Skeletal muscle satellite cell (primary cell): ENCODE data around the gene OR52N5. TPM values are rescaled to one million over a fixed set of nuclear protein-coding genes. Genes with fewer than 3 reads are reported as not detected.

Source experiments
- H3K27me3 ChIP-seq: 2 replicates; pipeline ENCODE4 v1.7.0; 2013; ENCODE audit warnings: low read length; ENCODE audit not compliant: control insufficient read depth, insufficient read depth
- H3K36me3 ChIP-seq: 2 replicates; pipeline ENCODE4 v1.7.0; 2013; ENCODE audit warnings: mild to moderate bottlenecking, control low read depth, low read length; ENCODE audit not compliant: insufficient read depth
- H3K4me1 ChIP-seq: 2 replicates; pipeline ENCODE4 v1.7.0; 2013; ENCODE audit warnings: low read length; ENCODE audit not compliant: control insufficient read depth, insufficient read depth
- H3K4me2 ChIP-seq: 2 replicates; pipeline ENCODE4 v1.7.0; 2013; ENCODE audit warnings: mild to moderate bottlenecking, low read length
- H3K4me3 ChIP-seq: 2 replicates; pipeline ENCODE4 v1.7.0; 2013; ENCODE audit warnings: low read length
- H3K9ac ChIP-seq: 2 replicates; pipeline ENCODE4 v1.7.0; 2013; ENCODE audit warnings: mild to moderate bottlenecking, low read depth, low read length, moderate library complexity
- H3K9me3 ChIP-seq: replicated peaks from 2 replicates; pipeline ENCODE4 v1.7.0; 2013; ENCODE audit warnings: mild to moderate bottlenecking, control low read depth, low read length
- total RNA-seq: library from RNA; depleted of rRNA; stranded (reverse); fragments of >200 nt; gene quantifications from 2 replicates; pipeline ENCODE4 v1.2.3, GENCODE V29; 2012; rRNA removed

The OR52N5 gene
- total RNA-seq, result not detected in 2 replicates

DNA sequence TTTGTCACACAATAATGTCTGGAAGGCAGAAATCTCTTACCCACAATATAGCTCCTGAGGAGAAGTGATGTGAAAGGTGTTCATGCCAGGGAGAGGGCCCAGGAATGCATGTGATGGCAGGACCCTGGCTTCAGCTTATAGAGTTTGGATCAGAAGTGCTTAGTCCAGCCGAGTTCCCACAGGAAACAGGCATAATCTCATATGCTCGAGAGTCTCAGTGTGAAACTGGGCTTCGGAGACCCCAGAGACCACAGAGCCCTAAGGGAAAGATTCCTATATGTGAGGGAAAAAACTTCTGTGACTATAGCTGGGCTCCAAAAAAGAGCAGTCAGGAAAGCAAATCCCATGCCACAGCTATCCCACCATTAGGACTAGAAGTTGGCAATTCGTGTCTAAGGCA lies at the start of gene OR52N5:
OR52N5 (minus strand) TSS at position 101 of the 400 bp plus-strand sequence. CDS start 4,721 bp downstream, outside the sequence.
- no peaks in the 10 kb centered on the region for H3K4me1 ChIP-seq
- H3K36me3 ChIP-seq, result no peaks in the 10 kb centered on the region
- H3K4me2 ChIP-seq, result no peak within 1 kb of the TSS
- H3K9me3 ChIP-seq, result no peaks in the 10 kb centered on the region
- H3K9ac ChIP-seq, result no peak within 1 kb of the TSS
- no peaks in the 10 kb centered on the region for H3K27me3 ChIP-seq
- no peak within 1 kb of the TSS for H3K4me3 ChIP-seq

DNA sequence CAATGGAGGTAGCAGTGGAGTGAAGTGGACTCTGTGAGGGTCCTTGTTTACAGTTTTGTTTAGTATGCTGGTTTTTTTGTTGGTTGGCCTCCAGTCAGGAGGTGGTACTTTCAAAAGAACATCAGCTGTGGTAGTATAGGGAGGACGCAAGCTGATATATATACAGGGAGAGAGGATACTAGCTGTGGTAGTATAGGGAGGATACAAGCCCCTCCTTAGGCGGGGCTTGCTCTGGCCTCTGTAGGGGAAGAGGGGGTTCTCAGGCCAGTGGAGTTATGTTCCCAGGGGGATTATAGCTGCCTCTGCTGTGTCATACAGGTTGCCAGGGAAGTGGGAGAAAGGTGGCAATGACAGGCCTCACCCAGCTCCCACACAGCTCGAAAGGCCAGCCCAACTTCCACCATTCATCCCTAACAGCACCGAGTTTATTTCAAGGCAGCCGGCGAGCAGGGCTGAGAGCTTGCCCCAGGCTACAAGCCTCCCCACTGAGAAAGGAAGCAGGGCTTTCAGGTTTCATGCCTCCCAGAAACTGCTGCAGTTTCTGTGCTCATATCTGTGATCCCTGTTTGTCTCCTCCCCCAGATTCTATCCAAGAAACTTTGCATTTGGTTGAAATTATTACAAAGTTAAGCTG lies 48.2 kb upstream of the OR52N5 start:
- no peaks in the 10 kb centered on the region for H3K36me3 ChIP-seq
- no peaks in the 10 kb centered on the region for H3K4me1 ChIP-seq
- no peak overlapping the region for H3K4me2 ChIP-seq
- no peaks in the 10 kb centered on the region for H3K27me3 ChIP-seq
- H3K9ac ChIP-seq, result no peak overlapping the region
- no peak overlapping the region for H3K4me3 ChIP-seq
- no peaks in the 10 kb centered on the region for H3K9me3 ChIP-seq

DNA sequence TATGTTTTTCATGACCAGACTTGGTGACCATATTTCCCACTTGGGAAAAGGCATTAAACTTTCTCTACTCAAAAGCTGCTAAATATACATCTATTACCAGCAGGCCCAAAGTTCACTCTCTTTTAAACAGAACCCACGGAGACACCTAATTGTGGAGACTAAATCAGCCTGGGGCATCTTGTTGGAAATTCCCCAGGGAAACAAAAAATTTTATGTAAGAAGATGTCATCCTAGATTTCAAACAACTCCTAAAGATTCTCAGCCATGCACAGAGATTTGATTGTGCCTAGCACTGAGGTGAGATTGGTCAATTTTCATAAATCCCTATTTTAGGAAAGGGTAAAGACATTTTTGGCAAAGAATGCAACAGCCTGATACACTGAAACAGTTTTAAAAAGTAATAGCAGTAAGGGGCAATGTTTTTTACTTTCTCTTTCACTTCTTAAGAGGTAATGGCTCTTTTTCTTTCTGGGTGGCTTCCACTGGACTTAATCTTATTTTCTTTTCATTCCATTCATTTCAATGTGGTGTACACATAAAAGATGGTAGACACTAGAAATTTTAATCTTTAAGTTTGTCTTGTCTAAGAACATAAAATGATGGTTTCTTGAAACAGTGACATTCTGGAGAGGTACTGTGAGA lies 35.2 kb upstream of the OR52N5 start:
- no peak overlapping the region for H3K9ac ChIP-seq
- H3K4me3 ChIP-seq, result no peak overlapping the region

DNA sequence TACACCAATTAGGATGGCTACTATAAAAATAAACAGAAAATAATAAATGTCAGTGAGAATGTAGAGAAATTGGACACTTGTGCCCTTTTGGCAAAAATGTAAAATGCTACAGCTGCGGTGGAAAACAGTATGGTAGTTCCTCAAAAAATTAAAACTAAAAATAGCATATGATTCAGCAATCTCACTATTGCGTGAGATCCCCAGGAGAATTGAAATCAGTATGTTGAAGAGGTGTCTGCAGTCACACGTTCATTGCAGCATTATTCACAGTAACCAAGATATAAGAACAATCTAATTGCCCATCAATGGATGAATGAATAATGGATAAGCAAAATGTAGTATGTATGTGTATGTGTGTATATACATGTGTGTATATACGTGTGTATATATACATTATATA lies 32.4 kb upstream of the OR52N5 start:
- Histone ChIP-seq H3K9me3 (no peaks in the 10 kb centered on the region), H3K9ac (no peak overlapping the region), H3K36me3 (no peaks in the 10 kb centered on the region), H3K27me3 (no peaks in the 10 kb centered on the region), H3K4me2 (no peak overlapping the region), H3K4me1 (no peaks in the 10 kb centered on the region), H3K4me3 (no peak overlapping the region)

More for the DNA sequence above, 35.2 kb upstream of the OR52N5 start:
- Histone ChIP-seq H3K4me1 (no peaks in the 10 kb centered on the region), H3K36me3 (no peaks in the 10 kb centered on the region), H3K4me2 (no peak overlapping the region), H3K27me3 (no peaks in the 10 kb centered on the region), H3K9me3 (no peaks in the 10 kb centered on the region)

DNA sequence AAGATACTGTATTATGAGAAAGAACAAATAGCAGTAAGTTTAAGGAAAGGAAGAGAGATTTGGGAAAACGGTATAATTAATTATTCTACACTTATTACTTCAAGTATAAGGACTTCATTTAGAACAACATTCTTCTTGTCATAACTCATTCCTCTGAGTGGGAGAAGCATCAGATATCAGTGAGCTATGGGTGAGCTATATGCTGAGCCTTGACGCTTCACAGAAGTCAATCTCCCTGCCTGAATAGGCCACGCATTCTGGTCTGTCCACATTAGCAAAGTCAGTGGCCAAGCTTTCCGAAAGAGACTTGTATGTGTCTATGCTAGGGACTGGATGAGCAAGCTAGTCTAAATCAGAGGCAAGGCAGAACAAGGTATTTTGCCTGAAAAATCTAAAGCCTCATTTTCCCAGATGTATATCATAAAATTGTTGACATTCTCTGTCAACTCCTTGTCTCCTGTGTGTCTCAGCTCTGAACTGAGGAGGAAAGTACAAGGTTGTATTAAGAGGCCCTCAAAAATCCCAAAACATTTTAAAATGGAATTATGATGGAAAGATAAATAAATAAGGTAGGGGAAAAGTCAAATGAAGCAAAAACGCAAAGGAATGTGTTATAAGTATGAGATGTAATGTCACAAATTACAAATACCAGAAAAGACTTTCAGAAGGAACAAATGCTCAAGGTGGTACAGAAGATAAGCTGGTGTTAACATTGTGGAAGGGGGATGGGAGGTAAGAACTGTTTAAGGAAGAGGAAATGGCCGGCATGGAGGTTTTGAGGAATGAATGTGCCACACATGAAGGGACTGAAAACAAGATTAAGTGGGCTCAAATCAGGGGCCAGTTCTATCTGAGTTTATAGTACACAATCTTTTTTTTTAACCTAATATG lies 27.0 kb upstream of the OR52N5 start:
- Histone ChIP-seq H3K27me3 (peaks cover 9% of the 10 kb centered on the region), H3K9ac (no peak overlapping the region), H3K4me3 (no peak overlapping the region), H3K9me3 (no peaks in the 10 kb centered on the region), H3K4me1 (peaks cover 3% of the 10 kb centered on the region), H3K36me3 (no peaks in the 10 kb centered on the region), H3K4me2 (no peak overlapping the region)

DNA sequence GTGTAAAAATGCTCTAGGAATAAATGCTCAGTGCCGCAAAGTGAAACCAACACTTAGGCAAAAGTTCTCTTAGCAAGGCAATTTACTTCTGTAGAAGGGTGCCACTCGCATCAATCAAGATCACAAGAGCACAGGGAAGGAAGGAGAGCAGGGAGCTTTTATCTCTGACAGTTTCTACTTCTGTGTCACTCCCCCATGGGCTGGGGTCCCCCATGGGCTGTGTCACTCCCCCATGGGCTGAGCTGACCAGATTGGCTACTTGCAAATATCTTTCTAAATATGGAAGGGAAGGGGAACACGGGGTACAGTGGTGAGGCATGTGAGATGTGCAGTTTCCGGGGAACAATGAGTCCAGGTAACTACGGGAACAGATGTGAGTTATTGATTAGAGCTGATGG lies 26.0 kb upstream of the OR52N5 start:
- Histone ChIP-seq H3K4me3 (peak overlapping the region; percentile 69), H3K9ac (peak overlapping the region; percentile 51), H3K27me3 (peaks cover 9% of the 10 kb centered on the region)

DNA sequence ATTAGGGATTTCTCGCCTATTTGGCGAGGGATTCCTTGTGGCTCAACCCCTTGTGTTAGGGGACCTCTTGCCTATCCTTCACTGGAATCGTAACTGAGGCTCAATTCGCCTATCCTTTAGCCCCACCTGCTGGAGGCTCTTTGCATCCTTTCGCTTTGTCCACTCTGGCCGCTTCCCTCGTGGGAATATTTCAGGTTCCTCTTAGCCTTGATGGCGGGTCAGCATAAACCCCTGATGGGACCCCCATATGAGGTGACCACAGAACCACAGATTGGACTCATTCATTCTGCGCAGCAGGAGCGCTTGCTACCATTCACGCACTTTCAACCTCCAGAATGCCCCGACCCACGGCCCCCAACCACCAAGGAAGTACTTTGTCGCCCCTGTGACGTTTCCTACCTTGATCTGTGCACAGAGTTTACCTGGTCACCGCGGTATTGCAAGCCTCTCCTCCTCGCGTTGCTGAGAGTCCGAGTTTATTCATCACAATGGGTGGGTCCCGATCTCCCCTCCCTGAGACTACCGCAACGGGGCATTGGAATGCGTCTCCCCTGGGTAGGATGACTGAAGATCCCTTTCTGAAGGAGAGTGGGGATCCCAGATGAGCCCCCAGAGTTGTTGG lies 25.5 kb upstream of the OR52N5 start, which contains the start of gene OR52N2:
OR52N2 (plus strand) TSS at position 425 of the 622 bp plus-strand sequence. CDS start 11,412 bp downstream, outside the sequence.
- Histone ChIP-seq H3K9ac (peak within 1 kb of the TSS; percentile 51), H3K36me3 (no peaks in the 10 kb centered on the region), H3K4me2 (peak within 1 kb of the TSS; percentile 86), H3K27me3 (peaks cover 9% of the 10 kb centered on the region), H3K9me3 (no peaks in the 10 kb centered on the region), H3K4me3 (peak within 1 kb of the TSS; percentile 69), H3K4me1 (peaks cover 3% of the 10 kb centered on the region)

More for the DNA sequence above, 26.0 kb upstream of the OR52N5 start:
- H3K4me1 ChIP-seq, result peaks cover 3% of the 10 kb centered on the region
- H3K4me2 ChIP-seq, result peak overlapping the region; percentile 86
- no peaks in the 10 kb centered on the region for H3K36me3 ChIP-seq
- H3K9me3 ChIP-seq, result no peaks in the 10 kb centered on the region

DNA sequence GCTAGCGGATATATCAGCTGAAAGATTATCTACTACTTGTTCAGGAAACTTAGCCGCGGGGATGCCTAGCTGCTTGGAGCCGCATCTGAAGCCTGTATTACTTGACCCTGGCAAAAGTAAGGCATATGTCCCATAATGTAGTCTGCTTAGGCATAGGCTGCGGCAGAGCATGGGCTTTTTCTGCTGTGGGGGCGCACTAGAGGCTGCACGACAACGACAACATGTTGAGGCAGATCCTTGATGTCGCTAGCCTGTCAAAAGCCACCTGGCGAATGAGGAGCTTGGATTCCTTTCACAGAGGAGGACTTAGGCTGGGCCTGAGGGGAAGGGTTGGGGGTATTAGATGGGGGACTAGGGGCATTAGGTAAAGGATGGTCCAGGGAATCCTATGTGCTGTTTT lies 24.4 kb upstream of the OR52N5 start:
- Histone ChIP-seq H3K9me3 (no peaks in the 10 kb centered on the region), H3K4me3 (no peak overlapping the region), H3K4me2 (no peak overlapping the region), H3K4me1 (peaks cover 3% of the 10 kb centered on the region), H3K27me3 (peaks cover 9% of the 10 kb centered on the region), H3K36me3 (no peaks in the 10 kb centered on the region), H3K9ac (no peak overlapping the region)

DNA sequence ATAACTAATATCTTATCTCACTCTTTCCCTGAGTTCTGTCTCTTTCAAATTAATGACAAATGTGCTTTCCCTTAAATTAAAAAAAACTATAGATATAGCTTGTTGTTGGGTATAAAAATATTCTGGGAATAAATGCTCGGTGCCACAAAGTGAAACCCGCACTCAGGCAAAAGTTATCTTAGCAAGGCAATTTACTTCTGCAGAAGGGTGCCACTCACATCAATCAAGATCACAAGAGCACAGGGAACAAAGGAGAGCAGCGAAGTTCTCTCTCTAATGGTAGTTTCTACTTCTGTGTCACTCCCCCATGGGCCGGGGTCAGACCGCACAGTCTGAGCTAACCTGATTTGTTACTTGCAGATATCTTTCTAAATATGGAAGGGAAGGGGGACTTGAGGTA lies 20.8 kb upstream of the OR52N5 start:
- Histone ChIP-seq H3K27me3 (peaks cover 14% of the 10 kb centered on the region), H3K9me3 (no peaks in the 10 kb centered on the region), H3K9ac (no peak overlapping the region), H3K36me3 (no peaks in the 10 kb centered on the region), H3K4me2 (no peak overlapping the region), H3K4me3 (no peak overlapping the region), H3K4me1 (peaks cover 3% of the 10 kb centered on the region)

DNA sequence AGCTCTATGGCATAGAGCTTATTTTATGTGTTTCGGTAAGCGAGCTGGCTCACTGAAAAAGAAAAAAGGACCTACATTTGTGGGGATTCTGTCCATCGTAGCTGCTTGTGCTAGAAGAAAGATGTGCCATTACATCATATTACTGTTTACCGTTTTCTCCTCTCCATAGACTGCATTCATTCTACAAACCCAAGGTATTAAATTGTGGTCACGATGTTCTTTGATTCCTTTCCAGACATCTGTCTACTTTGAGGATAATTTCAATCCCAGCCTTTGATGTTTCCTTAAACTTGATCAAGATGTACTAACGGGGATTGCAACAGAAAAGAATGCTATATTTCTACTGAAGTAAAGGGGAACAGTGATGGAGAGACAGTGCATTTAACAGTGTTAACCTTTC lies 13.4 kb upstream of the OR52N5 start:
- H3K36me3 ChIP-seq, result no peaks in the 10 kb centered on the region

DNA sequence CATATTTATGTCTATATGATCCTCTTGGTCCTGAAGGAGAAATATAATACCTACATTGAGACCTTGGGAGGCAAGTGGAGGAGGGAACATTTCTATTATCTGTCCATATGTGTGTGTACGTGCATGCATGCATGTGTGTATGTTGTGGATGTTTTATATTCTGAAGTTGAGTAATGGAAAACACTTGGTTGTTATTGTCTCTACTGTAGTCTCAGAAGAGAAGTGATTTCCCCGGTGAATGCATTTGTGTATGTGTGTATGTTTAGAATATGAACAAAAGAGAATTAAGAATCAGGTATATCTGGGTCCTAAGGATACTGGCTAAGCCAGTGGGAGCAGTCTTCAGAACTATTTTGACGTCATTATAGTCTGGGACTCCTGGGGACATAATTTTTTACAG lies 8.0 kb upstream of the OR52N5 start, which contains the start of gene OR52N1:
OR52N1 (minus strand) TSS at position 101 of the 400 bp plus-strand sequence. CDS start 2,449 bp downstream, outside the sequence.
- Histone ChIP-seq H3K9ac (no peak within 1 kb of the TSS), H3K4me3 (no peak within 1 kb of the TSS), H3K9me3 (no peaks in the 10 kb centered on the region), H3K4me2 (no peak within 1 kb of the TSS), H3K27me3 (no peaks in the 10 kb centered on the region), H3K4me1 (no peaks in the 10 kb centered on the region), H3K36me3 (no peaks in the 10 kb centered on the region)

More for the DNA sequence above, 13.4 kb upstream of the OR52N5 start:
- Histone ChIP-seq H3K4me1 (no peaks in the 10 kb centered on the region), H3K27me3 (peaks cover 5% of the 10 kb centered on the region), H3K9me3 (no peaks in the 10 kb centered on the region), H3K9ac (no peak overlapping the region), H3K4me2 (no peak overlapping the region), H3K4me3 (no peak overlapping the region)
